NCI-H2171 treated with DMSO at 0.1 percent for 48 hours (cell line): Measurements from ENCODE around the gene SLC19A3.
"Not testable (repeated sequence)": the region's sequence is repeated elsewhere in the genome, so short reads cannot be mapped to it uniquely, and the experiment has no call there.

Experiments used
- DNase-seq: peaks from one replicate; lab custom pipeline; 2025; lab: John Stamatoyannopoulos, UW

SLC19A3 gene

DNA sequence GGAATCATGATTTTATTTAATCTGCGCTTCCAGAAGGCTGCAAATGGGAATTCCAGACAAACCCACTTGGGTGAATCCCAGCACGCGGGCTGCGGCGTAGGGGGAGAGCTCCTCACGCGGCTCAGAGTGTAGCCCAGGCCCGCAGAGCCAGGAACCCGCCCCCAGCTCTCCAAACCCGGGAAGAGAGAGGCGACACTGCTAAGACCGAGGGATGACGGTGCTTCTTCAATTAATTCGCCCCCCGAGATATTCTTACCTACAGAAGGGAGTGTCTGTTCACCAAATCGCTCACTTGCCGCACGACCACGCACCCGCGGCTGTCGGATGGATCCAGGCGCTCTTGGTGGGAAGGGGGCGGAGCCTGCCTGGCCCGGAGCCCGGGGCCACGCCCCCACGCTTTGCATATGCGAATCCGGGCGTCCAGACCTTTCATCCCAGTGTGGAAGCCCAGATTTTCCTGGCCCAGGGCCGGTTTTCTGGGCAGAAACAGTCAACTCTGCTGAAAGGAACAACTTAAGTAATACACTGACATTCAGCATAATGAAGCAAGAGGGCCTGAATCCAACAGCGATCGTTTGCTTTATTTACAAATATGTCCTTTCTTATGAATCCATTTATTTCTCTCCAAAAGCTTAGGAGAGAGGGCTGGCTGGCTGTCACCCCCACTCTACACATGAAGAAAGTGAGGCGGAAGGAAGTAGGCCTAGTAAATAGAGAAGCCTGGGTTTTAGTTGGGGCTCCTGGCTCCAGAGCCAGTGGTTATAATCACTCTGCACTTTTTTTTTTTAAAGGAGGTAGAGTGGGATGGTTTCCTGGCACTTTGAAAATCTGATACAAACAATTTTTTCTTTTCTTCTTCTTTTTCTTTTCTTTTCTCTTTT is at the start of gene SLC19A3:
SLC19A3 (minus strand) TSS at position 342 of the 881 bp plus-strand sequence. CDS start 15,710 bp downstream, outside the sequence.
- no peak for DNase-seq

DNA sequence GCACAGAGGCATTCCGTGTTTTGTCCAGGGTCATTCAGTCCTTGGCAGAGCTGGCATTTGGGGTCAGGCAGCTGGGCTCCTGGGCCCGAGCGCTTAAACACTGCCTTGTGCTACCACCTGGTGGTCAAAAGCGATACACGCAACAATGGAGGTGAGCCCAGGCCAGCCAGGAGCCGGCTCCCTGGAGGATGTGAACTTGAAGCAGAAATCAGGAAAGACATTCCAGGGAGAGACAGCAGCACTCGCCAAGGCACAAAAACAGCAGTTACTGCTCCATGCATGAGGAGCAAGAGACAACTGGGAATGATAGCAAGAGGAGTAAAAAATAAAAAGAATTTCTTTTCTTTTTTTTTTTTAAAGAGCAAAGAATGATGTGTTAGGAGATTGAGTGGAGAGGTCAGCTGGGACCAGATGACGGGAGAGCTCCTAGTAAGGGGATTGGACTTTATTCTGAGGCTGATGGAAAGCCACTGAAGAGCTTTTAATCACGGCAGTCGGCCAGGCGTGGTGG is 48.6 kb upstream of the SLC19A3 start:
- DNase-seq: peak; percentile 7

DNA sequence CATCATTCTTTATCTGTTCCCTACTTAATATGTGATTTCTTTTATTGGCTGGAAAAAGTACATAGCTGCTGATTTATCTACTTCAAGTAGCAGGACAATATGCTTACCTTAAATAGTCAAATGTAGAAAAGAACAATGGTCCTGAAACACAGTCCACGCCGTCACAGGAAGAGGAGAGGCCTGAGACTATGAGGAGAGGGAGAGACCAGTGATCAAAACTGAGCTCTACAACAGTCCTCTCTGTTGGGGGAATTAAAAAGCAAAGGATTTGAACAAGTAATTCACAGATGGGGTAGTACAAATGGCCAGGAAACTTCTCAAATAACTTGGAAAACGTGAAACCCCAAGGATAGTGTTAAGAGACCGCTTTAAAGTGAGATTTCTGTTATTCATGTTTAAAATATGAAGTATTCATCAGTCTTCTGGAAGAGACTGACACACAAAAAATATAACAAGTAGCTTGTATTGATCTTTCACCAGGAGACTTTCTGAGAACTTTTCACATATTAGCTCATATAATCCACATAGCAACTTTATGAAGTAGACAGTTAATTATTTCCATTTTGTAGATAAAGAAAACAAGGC is 48.1 kb upstream of the SLC19A3 start:
- DNase-seq: no peak

DNA sequence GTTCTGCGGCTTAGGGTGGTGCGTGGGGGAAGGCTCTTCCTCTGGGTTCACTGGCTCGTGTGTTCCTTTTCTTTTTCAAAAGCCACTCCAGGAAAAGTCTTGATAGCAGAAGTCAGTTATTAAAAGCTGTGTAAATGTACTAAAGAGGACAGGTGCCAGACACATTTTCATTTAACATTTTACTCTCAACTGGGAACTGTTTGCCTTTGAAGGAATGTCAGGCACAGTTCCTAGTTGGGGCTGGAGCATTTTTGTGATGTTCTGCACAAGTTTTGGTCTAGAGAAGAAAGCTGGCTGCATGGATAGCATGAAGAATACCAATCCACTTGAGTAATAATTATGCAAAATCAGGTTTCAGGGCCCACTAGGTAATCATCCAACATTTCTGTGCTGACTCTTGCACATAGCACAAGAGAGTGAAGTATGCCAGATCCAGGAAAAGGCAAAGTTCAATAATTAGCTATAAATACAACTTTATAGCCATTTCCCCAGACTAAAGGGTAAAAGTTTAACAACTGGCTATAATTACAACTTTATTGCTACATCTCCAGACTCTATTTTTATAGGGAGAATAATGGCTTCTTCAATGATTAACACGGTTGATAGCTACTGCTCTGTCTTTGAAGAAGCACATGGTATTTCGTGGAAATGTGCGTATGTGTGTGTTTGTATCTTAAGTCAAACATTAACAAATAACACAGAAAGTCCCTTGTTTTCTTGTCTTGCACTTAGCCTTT is 44.1 kb upstream of the SLC19A3 start:
- no peak for DNase-seq

GRCh38 chr2:227759411-227760118 is 41.7 kb upstream of the SLC19A3 start:
- DNase-seq: no peak

GRCh38 chr2:227756261-227756660 is 38.4 kb upstream of the SLC19A3 start:
- DNase-seq: not testable (repeated sequence)

- DNase-seq: no peak
These were observed 30.3 kb upstream of the SLC19A3 start for GRCh38 chr2:227748079-227748478.

- DNase-seq: no peak
These were observed 27.8 kb upstream of the SLC19A3 start, which contains the start of gene SCYGR8 for GRCh38 chr2:227745594-227745993. SCYGR8 (plus strand) TSS chr2:227745894; CDS start chr2:227745894, 0 bp downstream.

- not testable (repeated sequence) for DNase-seq
These were observed 22.9 kb upstream of the SLC19A3 start for GRCh38 chr2:227740705-227741104.

- DNase-seq: no peak
These were observed 21.5 kb upstream of the SLC19A3 start for GRCh38 chr2:227739351-227739750.

DNA sequence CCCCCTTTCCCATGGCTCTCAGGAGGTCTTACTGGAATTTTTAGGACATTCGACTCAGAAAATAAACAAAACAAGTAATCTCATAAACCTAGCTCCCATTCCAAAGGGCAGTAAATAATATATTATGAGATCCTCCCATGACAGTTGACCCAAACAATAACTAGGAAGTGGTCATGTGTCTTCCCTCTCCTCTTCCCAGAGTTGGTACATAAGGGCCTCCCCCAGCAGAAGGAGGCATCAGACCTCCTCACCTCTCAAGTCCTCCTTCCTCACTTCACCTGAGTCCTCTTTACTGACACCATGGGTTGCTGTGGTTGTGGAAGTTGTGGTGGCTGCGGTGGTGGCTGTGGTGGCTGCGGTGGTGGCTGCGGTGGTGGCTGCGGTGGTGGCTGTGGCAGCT is 10.2 kb upstream of the SLC19A3 start, which contains the start of gene SCYGR7:
SCYGR7 (plus strand) TSS at position 301 of the 400 bp plus-strand sequence; CDS start at position 301, 0 bp downstream.
- no peak for DNase-seq

DNA sequence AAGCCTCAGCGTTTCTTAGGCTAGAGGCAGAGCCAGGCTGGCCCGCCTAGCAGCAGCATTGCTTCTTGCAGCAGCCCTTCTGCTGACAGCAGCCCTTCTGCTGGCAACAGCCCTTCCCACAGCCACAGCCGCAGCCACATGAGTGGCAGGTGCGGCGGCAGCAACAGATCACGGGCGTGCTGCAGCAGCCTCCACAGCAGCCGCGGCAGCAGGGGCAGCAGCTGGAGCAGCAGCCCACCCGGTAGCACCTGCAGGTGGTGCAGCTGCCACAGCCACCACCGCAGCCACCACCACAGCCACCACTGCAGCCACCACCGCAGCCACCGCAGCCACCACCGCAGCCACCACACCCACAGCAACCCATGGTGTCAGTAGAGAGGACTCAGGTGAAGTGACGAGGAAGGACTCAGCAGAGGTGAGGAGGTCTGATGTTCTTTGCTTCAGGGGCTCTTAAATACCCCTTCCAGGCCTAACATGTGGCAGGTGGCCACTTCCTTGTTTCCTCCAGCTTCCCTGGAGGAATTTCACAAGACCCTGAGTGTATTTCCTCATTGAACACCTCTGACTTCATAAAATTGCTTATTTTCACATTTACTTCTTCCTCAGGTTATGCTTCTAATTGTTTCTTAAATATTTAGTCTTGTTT is 6.7 kb upstream of the SLC19A3 start, which contains the start of gene SCYGR6:
SCYGR6 (minus strand) TSS at position 364 of the 646 bp plus-strand sequence; CDS start at position 364, 0 bp downstream.
- no peak for DNase-seq

GRCh38 chr2:227722821-227723220 is 5.0 kb upstream of the SLC19A3 start:
- DNase-seq: not testable (repeated sequence)

GRCh38 chr2:227720680-227721079 is 2.9 kb upstream of the SLC19A3 start:
- no peak for DNase-seq

- DNase-seq: no peak
These were observed 1.8 kb upstream of the SLC19A3 start for GRCh38 chr2:227719641-227720040.

DNA sequence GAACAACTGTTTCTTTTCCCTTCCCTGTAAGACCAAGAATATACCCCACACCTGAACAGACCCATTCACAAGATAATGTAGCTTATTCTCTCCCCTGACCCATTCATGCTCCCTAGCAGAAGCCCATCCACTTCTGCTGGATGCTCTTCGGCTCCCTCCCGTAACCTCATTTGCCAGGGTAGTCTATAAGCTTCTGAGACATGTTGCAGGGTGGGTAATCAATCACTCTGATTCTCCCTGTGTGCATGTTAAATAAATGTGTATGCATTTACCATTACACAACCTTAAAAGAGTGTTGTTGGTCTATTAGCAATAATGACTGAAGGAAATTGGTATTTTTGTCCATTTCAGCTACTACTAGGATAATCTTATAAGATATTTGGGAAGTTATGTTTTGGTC is 1.3 kb downstream of the SLC19A3 start:
- no peak for DNase-seq

- no peak for DNase-seq
These were observed 4.5 kb downstream of the SLC19A3 start for GRCh38 chr2:227713291-227713690.

DNA sequence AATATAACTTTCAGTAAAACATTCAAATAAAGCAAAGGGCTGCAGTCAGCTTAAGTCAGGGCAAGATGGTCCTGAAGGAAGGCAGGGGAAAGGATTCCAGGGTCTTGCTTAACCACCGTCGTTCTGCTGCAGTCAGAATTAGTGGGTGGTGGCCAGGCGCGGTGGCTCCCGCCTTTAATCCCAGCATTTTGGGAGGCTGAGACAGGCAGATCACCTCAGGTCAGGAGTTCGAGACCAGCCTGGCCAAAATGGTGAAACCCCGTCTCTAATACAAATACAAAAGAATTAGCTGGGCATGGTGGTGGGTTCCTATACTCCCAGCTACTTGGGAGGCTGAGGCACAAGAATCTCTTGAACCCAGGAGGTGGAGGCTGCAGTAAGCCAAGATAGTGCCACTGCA is 6.8 kb downstream of the SLC19A3 start:
- DNase-seq: no peak

GRCh38 chr2:227707390-227707789 is 10.4 kb downstream of the SLC19A3 start:
- DNase-seq: no peak

- no peak for DNase-seq
These were observed 11.0 kb downstream of the SLC19A3 start for GRCh38 chr2:227706859-227707258.

DNA sequence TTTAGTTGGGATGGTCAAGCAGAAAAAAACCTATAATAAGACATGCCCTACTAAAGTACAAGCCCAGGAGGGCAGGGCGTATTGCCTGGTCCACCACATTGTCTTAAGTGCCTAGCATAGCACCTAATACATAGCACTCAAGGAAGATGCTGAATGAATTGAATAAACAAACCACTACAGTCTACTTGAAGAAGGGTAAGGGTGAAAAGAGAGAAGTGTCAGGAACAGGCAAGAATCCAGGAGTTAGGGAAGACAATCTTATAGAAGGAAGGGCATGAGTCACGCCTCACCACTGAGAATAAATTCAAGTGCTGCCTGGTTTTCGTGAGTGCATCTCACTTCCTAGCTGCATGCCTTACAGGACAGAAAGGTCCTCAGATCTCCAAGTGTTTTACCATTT is 13.9 kb downstream of the SLC19A3 start:
- no peak for DNase-seq
